K562 (cell line): ENCODE measurements around the gene STX1B. TPM values are rescaled to one million over a fixed set of nuclear protein-coding genes. Genes with fewer than 3 reads are reported as not detected.

Experiments used
- ADNP ChIP-seq: fragments of 200-800 bp; sonication (Bioruptor generic); IDR thresholded peaks from 2 replicates; pipeline ENCODE4 v1.6.1; 2016; ENCODE audit warnings: missing genetic modification characterization, missing compliant biosample characterization
- ATF4 ChIP-seq: fragments of 450-650 bp; formaldehyde crosslinking; IDR thresholded peaks from 2 replicates; pipeline ENCODE4 v1.4.0; 2022; ENCODE audit warnings: mild to moderate bottlenecking, moderate library complexity
- CBX5 ChIP-seq: IDR thresholded peaks from 2 replicates; pipeline ENCODE4 v1.6.1; 2014; ENCODE audit warnings: low read depth, borderline replicate concordance
- FOXJ3 ChIP-seq: sonication (generic); formaldehyde crosslinking; IDR thresholded peaks from 2 replicates; pipeline ENCODE4 v1.4.0; 2020; ENCODE audit warnings: mild to moderate bottlenecking, missing genetic modification reagents
- FOXP4 ChIP-seq: sonication (generic); formaldehyde crosslinking; IDR thresholded peaks from 2 replicates; pipeline ENCODE4 v1.8.0; 2022; ENCODE audit warnings: mild to moderate bottlenecking, missing genetic modification reagents, borderline replicate concordance
- GATAD2A ChIP-seq: fragments of 450-650 bp; IDR thresholded peaks from 2 replicates; pipeline ENCODE4 v1.6.1; 2017
- MXI1 ChIP-seq: IDR thresholded peaks from 2 replicates; pipeline ENCODE4 v1.6.1; 2011; ENCODE audit warnings: low read depth, mild to moderate bottlenecking, improper control_type of control experiment, low read length
- POLR2G ChIP-seq: fragments of 200-400 bp; formaldehyde crosslinking; IDR thresholded peaks from 2 replicates; pipeline ENCODE4 v1.6.1; 2017; ENCODE audit warnings: low read depth, mild to moderate bottlenecking, antibody characterized with exemption, low read length, moderate library complexity
- POU5F1 ChIP-seq: fragments of 150-350 bp; IDR thresholded peaks from 2 replicates; pipeline ENCODE4 v1.6.1; 2014; ENCODE audit warnings: borderline replicate concordance, low read length, low read depth, mild to moderate bottlenecking; ENCODE audit not compliant: partially characterized antibody
- RBM15 ChIP-seq: fragments of 200-400 bp; formaldehyde crosslinking; IDR thresholded peaks from 2 replicates; pipeline ENCODE4 v1.6.1; 2018; ENCODE audit warnings: mild to moderate bottlenecking, low read length, moderate library complexity; ENCODE audit not compliant: insufficient read depth
- RCOR1 ChIP-seq, 2 experiments: IDR thresholded peaks; 2 replicates each; pipeline ENCODE4 v1.6.1; 2012; ENCODE audit warnings: low read depth in 2 of 2, low read length in 2 of 2, borderline replicate concordance in 1 of 2, improper control_type of control experiment in 1 of 2
- RNF2 ChIP-seq: sonication (generic); IDR thresholded peaks from 2 replicates; pipeline ENCODE4 v1.6.1; 2016
- TCF15 ChIP-seq: fragments of 250-450 bp; sonication (Bioruptor Pico); IDR thresholded peaks from 2 replicates; pipeline ENCODE4 v1.8.0; 2022; ENCODE audit warnings: moderate library complexity, mild to moderate bottlenecking, inconsistent platforms
- TEAD2 ChIP-seq: fragments of 450-650 bp; IDR thresholded peaks from 2 replicates; pipeline ENCODE4 v1.6.1; 2016; ENCODE audit warnings: missing genetic modification characterization, control low read depth, missing compliant biosample characterization
- ZNF407 ChIP-seq: fragments of 450-650 bp; IDR thresholded peaks from 2 replicates; pipeline ENCODE4 v1.6.1; 2016; ENCODE audit warnings: low read depth
- ZNF584 ChIP-seq: fragments of 200-800 bp; sonication (Bioruptor generic); IDR thresholded peaks from 2 replicates; pipeline ENCODE4 v1.6.1; 2016; ENCODE audit warnings: low read depth, mild to moderate bottlenecking, missing genetic modification characterization, missing compliant biosample characterization
- polyA plus RNA-seq, 8 experiments: library from polyadenylated mRNA; depleted of rRNA in 4 of 8; stranded (reverse) in 5 of 8; unstranded in 3 of 8; fragments of >200 nt; fragmentation: Nextera tagmentation in 2 of 8; fragmentation: Illumina TruSeq in 1 of 8; extraction: Ambion mirVana in 2 of 8; extraction: Trizol in 1 of 8; gene quantifications; 2 replicates each; pipeline versions ENCODE4 v1.2.1 to v1.2.3, GENCODE V29; 2011 to 2014; ENCODE audit warnings: inconsistent platforms in 1 of 8, missing spikeins in 1 of 8
- total RNA-seq, 7 experiments: library from RNA; depleted of rRNA in 6 of 7; stranded (reverse); fragments of >200 nt in 6 of 7; fragmentation: Illumina TruSeq in 2 of 7; extraction: Trizol in 2 of 7; gene quantifications; 2 replicates each; pipeline versions ENCODE4 v1.2.1 to v1.2.3, GENCODE V29; 2011 to 2021; ENCODE audit warnings: low replicate concordance in 1 of 7

Gene STX1B
- total and polyA plus RNA-seq, 9 of the 15 experiments (the other 6 are each of a cell fraction or from before 2014, with no cell fraction given): 0.07 to 2.5 (median 0.86) TPM

GRCh38 chr16:30953511-30954124, 56.8 kb downstream of the STX1B start (continued):
- TF ChIP-seq POLR2G (peak; percentile 70), TCF15 (CRISPR knock-in tag) (no peak), TEAD2 (tag) (no peak), ATF4 (CRISPR knock-in tag) (no peak), FOXJ3 (CRISPR knock-in tag) (no peak), FOXP4 (no peak), POU5F1 (no peak), MXI1 (no peak), CBX5 (no peak), GATAD2A (no peak), ZNF584 (CRISPR knock-in tag) (no peak), RBM15 (no peak), RCOR1 (IDR thresholded peaks at IDR 0.05; ENCODE audit: borderline replicate concordance in 1 of 2, low read depth in 2 of 2, low read length in 2 of 2) (0 out of 4 replicates have a peak, but pooled peaks of 1 of the 2 experiments have one; percentile 22), ADNP (tag) (no peak), ZNF407 (no peak), RNF2 (no peak)
